ACHN (cell line): ENCODE data around the gene SLC39A6.
"Not testable (repeated sequence)": the region's sequence is repeated elsewhere in the genome, so short reads cannot be mapped to it uniquely, and the experiment has no call there.

Experiments
- DNase-seq: peaks from one replicate; pipeline ENCODE4 v3.0.0-alpha.2; 2015
- in situ Hi-C: cut with HindIII; loops from 2 replicates; pipeline ENCODE4 v1.10.0; 2017; ENCODE audit warnings: low sequenced_read_pairs, low pct_ligation_motif_present, low pct_unique_long_range_greater_than_20kb

The SLC39A6 gene

GRCh38 chr18:36129300-36130038, at the start of gene SLC39A6, which contains the start of gene ELP2:
Gene SLC39A6 (minus strand): TSS chr18:36129340. CDS start chr18:36127007, 2,333 bp downstream.
Gene ELP2 (plus strand): TSS chr18:36129899. CDS start chr18:36129934, 35 bp downstream.
- DNase-seq, result peak; percentile 89
- in situ Hi-C loops, result no loop called here

- in situ Hi-C loops, result no loop called here
- DNase-seq, result no peak
These were observed 48.8 kb upstream of the SLC39A6 start for GRCh38 chr18:36177913-36178312.

- DNase-seq, result no peak
- in situ Hi-C loops, result no loop called here
These were observed 47.6 kb upstream of the SLC39A6 start for GRCh38 chr18:36176711-36177110.

GRCh38 chr18:36176177-36176584, 47.0 kb upstream of the SLC39A6 start:
- in situ Hi-C loops, result no loop called here
- DNase-seq, result no peak

- DNase-seq, result no peak
- in situ Hi-C loops, result no loop called here
These were observed 46.3 kb upstream of the SLC39A6 start for GRCh38 chr18:36175481-36175880.

- no peak for DNase-seq
- in situ Hi-C loops, result no loop called here
These were observed 40.8 kb upstream of the SLC39A6 start for GRCh38 chr18:36169938-36170337.

- DNase-seq, in situ Hi-C loops: not testable (repeated sequence)
These were observed 39.2 kb upstream of the SLC39A6 start for GRCh38 chr18:36168296-36168695.

- no peak for DNase-seq
- in situ Hi-C loops, result no loop called here
These were observed 38.6 kb upstream of the SLC39A6 start for GRCh38 chr18:36167692-36168218.

GRCh38 chr18:36162981-36163380, 33.8 kb upstream of the SLC39A6 start:
- in situ Hi-C loops, result no loop called here
- DNase-seq, result no peak

GRCh38 chr18:36160959-36161371, 31.8 kb upstream of the SLC39A6 start:
- in situ Hi-C loops, result no loop called here
- DNase-seq, result no peak

GRCh38 chr18:36158266-36158867, 29.2 kb upstream of the SLC39A6 start:
- in situ Hi-C loops, result no loop called here

GRCh38 chr18:36157441-36157840, 28.3 kb upstream of the SLC39A6 start:
- in situ Hi-C loops, result no loop called here
- no peak for DNase-seq

More at GRCh38 chr18:36158266-36158867, 29.2 kb upstream of the SLC39A6 start:
- peak; percentile 55 for DNase-seq

GRCh38 chr18:36155851-36156757, 27.0 kb upstream of the SLC39A6 start:
- in situ Hi-C loops, result no loop called here
- peak; percentile 69 for DNase-seq

- no peak for DNase-seq
- in situ Hi-C loops, result no loop called here
These were observed 24.6 kb upstream of the SLC39A6 start for GRCh38 chr18:36153771-36154170.

GRCh38 chr18:36153203-36153602, 24.1 kb upstream of the SLC39A6 start:
- peak; percentile 97 for DNase-seq
- in situ Hi-C loops, result no loop called here

GRCh38 chr18:36152781-36153180, 23.6 kb upstream of the SLC39A6 start:
- peak; percentile 63 for DNase-seq
- in situ Hi-C loops, result no loop called here

- DNase-seq, result no peak
- in situ Hi-C loops, result no loop called here
These were observed 20.6 kb upstream of the SLC39A6 start for GRCh38 chr18:36149514-36150289.

- no peak for DNase-seq
- in situ Hi-C loops, result no loop called here
These were observed 14.3 kb upstream of the SLC39A6 start for GRCh38 chr18:36143391-36143790.
